HG02678 (cell line): ENCODE results near the gene KCND3.

Experiments
- ATAC-seq: cut with Tn5 transposase; IDR thresholded peaks from one replicate; pipeline ENCODE4 v1.9.1; 2021; ENCODE audit warnings: mild to moderate bottlenecking, moderate library complexity; ENCODE audit not compliant: unreplicated experiment

Gene KCND3

DNA sequence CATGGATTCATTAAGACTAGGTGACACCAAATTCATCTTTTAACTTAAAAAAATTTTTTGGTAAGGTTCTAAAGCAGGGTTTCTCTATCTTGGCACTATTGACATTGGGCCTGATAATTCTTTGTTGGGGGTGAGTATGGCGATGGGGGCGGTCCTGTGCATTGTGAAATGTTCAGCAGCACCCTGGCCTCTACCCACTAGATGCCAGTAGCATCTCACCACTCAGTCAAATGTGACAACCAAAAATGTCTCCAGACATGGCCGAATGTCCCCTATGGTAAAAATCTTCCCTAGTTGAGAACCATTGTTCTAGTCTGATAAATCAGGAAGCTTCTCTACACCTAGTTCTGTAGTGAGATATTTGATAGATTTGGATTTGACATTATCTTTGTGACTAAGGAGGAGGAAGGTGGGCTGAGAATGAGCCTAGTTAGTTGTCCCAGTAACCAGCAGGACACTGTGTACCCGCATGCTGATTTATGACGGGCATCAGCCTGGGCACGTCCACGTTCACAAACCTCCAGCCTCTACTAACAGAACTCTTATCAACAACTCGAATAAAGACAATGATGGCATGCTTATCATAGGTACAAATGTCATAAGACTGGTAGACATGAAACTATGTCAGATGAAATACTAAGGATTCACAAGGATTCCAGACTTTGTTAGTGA is 104.6 kb downstream of the KCND3 start:
- no peak for ATAC-seq

DNA sequence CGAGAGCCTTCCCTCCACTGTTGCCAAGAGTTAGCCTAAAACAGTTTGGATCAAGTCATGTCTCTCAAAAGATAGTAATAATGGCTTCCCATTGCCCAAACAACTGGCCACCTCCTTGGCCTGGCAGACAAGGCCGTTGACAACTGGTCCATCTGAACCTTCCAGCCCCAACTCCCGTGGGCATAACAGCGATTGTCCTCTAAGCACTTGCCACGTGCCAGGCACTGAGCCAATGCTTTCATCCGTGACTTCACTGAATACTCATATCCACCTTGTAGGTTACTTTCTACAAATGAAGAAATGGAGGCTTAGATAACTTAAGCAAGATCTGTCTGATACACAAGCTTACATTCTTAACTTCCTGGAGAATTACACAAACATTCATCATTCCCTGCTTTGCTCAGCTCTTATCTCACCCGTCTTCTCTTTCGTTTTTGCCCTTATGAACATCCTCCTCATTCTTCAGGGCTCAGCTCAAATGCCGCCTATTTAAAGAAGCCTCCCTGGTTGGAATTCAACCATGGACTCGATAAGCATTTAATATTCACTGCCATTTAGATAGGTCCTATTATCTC is 106.4 kb downstream of the KCND3 start:
- no peak for ATAC-seq

DNA sequence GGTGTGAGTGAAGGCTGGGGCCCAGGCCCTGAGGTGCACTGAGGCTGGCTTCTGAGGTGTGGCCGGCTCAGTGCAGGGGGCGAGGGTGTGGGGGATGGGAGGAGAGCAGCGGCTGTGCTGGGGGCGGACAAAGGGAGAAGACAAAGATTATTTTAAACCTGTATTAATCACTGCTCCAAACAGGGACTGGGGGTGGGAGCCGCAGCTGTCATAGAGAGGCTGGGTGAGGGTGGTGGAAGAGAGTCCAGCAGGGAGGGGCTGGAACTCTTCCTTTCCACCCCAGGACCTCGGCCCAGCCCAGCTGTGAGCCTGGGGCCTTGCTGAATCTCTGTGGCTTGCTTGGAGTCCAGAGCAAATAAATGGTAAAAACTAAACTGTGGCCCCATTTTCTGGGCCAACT is 106.9 kb downstream of the KCND3 start:
- no peak for ATAC-seq

DNA sequence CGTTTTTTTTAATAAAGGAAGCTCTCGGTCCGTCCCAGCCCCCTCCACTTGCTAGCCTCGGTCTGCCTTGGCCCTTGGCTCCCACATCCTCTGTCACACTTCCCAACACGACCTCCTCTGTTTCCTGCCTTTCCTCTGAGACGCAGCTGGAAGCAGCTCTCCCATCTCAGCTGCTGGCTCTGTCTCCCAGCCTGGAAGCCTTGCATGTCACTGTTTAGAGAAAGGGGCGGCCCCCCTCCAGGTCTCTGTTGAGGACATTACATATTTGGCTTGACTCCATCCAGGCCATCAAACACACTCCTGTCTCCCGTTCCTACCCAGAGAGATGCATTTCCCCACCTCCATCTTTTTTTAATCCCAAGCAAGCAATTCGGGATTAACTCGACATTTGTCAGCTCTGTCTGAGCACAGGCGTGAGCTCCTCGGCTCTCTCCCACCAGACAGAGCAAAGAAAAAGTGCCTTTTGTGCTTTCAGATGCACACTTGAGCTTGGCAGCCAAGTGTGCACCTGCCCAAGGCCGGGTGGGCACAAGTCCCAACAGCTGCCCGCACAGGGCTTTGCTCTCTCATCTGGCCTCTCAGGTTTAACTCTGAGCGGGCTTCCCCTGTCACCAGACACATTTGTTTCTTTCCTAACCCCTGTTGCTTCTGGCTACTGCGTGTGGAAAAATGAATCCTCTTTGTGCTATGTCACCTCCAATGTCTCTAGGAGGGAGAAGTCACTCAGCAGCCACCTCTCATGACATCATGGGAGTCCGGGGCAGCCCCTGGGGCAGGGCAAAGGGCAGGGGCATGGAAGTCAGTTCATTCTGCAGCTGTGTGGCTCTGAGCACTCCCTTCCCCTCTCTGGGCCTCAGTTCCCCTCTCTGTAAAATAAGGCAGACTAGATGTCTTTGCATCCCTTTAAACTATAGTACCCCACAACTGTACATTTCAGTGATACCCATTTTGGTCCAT is 108.3 kb downstream of the KCND3 start:
- no peak for ATAC-seq

DNA sequence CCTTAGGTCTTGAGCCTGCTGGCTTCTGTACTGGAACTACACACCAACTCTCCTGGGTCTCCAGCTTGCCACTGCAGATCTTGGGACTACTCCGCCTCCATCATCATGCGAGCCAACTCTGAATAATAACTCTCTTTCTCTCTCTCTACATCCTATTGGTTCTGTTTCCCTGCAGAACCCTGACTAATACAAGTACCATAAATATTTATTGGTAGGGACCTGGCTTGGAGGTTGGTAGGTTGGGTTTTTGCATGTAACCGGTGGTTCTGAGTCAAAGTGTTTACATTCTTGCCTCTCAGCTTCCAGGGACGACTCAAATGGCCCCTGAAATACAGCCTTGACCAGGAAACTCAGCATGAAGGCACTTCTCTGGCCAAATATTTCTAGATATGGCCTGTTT is 110.4 kb downstream of the KCND3 start:
- no peak for ATAC-seq

DNA sequence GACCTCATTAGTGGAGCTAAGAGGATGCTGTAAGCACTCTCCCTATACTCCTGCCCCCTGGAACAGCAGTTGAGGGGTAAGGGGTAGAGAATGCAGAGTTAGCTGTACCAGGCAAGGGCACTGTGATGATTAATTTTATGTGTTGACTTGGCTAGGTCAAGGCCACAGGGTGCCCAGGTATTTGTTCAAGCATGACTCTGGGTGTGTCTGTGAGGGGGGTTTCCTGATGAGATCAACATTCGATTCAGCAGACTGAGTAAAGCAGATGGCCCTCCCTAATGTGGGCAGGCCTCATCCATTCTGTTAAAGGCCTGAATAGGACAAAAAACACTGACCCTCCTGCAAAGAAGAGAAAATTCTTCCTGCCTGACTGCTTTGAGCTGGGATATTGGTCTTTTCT is 110.8 kb downstream of the KCND3 start:
- no peak for ATAC-seq

DNA sequence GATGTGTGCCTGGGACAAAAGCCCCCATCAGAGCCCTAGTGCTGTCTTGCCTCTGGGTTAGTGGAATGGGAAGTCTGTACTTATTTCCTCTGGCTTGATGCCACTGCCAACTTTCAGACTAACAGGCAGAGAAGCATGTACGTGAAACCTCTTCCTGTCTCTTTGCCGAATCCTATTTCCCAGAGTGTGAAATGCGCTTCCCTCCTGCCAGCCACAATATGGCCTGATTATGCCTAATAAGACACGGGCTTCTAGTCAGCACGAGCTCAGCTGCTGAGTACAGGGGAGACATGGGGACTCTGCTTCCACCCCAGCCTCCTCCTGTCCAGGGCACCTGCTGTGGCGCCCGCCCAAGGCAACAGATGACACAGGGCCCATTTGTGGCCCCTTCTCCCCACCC is 111.4 kb downstream of the KCND3 start:
- ATAC-seq: no peak

DNA sequence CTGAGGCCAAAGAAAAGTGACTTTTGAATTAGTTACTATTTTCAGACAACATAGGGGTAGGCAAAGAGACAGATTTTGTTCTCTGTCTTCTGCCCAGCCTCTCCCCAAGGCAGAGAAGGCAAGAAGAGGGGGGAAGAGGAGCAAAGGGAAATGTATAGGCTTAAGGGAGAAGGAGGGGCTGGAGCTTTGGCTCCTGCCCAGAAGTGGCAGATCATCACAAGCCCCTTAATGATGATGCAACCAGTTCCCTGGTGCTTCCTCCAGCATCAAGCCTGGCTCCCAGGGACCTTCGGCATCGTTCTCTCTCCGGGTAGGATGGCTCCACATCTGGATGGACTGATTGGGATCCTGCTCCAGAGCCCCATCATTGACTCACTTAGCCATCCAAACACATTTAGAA is 112.8 kb downstream of the KCND3 start:
- ATAC-seq: no peak

DNA sequence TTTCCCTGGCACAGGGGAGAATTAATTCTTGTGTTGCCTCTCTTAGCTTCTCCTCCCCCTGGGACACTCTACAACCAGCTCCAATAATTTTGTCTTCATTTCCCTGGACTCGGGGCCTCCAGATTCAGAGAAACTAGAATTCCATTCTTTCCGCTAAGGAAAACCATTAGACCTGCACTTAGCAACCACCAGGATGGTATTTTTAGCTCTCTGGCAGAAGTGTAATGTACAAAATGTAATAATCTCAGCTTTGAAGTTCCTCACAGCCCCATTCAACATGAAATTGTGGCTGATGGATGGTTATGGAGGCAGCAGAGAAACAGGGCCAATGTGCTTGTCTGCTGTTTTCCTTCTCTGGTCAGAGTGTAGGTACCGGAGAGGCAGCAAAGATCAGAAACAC is 113.8 kb downstream of the KCND3 start:
- no peak for ATAC-seq

DNA sequence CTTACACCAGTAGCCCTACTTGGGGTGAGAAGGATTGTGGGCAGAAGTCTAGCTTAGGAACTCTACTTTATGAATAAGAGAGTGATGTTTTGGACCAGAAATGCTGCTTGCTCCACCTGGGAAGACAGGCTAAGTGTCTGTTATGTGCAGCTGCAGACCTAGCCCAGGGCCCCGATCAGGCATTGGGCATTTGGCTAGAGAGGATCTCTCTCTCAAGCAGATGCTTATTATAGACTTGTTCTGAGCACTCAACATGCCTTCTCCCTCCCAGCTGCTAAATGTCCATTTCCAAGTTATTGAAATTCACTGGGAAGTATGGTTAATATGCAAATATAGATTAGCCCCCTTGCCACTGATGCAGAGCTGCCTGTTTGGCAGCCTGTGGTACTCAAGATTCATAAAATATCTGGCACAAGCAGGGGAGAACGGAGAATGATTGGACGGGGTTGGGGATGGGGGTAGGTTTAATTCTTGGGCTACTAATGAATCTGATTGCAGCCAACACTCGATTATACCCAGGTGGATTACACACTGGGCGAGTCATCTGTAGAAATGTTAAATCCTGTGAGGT is 115.9 kb downstream of the KCND3 start:
- no peak for ATAC-seq

DNA sequence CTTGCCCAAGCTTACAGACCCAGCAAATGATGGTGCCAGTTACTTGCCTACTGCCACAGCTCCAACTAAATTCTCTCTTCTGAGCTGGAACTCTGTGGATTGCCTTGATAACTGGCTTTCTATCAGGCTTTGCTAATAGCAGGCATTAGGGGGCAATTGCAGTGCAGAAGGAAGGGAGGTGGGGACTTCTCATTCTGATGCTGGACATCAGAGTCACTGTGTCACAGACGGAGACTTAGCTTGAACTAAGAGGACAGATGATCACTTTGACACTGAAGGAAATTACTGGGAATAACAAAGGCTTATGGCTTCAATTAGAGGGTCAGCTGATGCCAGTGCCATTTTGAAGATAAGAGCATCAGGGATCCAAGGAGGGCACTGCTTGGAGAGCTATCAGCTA is 119.3 kb downstream of the KCND3 start:
- ATAC-seq: no peak

DNA sequence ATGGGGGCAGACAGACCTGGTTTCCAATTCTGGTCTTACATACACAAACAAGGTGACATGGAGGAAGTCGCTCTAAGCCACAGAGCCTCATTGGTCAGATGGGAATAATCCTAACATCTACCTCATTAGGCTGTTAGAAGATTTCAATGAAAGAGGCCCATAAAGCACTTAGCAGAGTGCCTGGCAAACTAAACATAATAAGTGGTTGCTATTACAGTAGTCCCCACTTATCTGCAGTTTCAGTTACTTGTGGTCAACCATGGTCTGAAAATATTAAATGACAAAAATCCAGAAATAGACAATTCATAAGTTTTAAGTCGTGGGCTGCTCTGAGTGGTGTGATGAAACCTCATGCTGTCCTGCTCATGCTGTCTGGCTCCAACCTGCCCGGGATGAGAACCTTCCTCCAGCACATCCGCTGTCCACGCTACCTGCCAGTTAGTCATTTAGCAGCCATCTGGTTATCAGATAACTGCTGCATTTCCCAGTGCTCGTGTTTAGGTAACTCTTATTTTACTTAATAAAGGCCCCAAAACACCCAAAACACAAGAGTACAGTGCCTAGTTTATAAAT is 121.5 kb downstream of the KCND3 start:
- no peak for ATAC-seq

DNA sequence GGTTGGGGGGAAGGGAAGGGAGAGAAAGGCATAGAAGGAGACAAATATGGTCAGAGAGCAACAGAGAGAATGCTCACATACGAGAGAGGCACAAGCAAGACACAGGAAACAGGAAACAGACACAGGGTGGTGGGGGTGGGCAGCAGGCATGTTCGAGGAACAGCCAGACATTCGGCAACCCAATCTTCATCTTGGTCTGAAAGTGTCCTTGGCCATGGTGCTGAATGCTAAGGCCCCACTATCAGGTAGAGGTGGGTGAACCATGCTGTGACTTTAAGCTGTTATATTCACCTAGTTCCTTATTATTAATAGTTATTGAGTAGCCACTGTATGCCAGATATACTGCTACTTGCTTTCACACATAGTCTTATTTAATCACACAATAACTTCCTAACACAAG is 124.6 kb downstream of the KCND3 start:
- ATAC-seq: no peak

DNA sequence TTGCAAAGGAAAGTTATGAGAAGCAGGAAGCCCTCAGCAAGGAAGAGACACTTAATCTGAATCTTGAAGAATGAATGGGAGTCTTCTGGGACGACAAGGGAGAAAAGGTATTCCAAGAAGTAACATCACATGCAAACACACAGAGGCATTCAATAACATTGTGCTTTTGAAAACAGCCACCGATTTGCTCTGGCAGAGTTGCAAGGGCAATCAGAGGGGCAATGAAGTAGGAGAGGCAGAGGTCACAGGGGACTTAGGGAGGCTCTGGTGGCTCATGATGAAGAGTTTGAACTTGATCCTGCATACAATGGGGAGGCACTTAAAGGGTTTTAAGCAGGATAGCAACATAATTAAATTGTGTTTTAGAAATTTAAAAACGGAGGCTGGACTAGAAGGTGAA is 126.1 kb downstream of the KCND3 start:
- ATAC-seq: no peak

DNA sequence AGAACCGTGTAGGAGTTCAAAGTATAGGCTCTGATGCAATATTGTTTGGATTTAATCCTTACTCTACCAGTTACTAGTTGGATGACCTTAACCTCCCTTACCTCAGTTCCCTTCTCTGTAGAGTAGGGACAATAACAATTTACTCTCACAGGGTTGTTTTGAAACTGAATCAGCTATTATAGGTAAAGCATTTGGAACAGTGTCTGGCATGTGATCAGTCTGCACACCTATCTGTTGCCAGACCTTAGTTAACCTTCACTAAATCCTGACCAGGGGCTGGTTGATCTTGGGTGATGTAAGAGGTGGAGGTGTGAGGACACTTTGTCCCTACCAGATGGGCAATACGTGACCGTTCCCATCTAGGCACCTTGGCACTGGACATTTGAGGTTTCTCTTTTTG is 126.9 kb downstream of the KCND3 start:
- no peak for ATAC-seq

DNA sequence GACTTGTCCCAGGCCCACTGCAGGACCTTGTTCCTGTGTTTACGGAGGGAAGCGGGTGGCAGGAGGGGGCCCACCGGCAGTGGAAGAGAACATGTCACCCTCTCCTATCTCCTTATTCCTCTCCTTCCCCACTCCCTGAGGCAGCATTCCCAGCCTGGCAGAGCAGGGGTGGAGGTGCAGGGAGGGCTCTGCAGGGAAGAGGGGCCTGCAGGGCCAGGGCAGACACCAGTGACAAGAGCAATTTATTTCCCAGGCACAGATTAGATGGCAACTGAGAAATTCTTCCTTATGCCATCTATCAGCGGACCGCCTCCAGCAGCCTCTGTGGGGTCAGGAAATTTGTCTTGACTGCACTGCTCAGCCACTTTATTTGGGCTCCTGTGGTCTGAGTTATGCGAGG is 127.9 kb downstream of the KCND3 start:
- no peak for ATAC-seq

DNA sequence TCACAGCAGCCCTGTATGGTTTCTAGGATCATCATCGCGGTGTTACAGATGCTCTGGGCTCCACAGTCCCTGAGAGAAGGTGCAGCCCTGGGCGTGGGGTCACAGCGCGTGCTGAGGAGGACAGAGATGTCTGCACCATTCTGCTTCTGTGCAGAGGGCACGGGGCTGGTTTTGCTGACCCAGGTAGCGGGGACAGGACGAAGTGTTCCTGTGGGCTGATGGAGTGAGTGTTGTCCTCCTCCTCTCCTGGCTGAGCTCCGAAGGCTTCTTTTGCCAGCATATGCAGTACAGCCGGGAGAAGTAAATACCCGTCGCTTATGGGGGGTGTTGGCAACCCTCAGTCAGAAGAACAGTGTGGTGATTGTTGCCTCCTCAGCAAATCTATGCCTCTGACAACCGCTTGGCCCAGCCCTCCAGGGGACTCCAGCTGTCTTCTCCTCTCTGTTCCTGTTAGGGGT is 132.2 kb downstream of the KCND3 start:
- no peak for ATAC-seq

DNA sequence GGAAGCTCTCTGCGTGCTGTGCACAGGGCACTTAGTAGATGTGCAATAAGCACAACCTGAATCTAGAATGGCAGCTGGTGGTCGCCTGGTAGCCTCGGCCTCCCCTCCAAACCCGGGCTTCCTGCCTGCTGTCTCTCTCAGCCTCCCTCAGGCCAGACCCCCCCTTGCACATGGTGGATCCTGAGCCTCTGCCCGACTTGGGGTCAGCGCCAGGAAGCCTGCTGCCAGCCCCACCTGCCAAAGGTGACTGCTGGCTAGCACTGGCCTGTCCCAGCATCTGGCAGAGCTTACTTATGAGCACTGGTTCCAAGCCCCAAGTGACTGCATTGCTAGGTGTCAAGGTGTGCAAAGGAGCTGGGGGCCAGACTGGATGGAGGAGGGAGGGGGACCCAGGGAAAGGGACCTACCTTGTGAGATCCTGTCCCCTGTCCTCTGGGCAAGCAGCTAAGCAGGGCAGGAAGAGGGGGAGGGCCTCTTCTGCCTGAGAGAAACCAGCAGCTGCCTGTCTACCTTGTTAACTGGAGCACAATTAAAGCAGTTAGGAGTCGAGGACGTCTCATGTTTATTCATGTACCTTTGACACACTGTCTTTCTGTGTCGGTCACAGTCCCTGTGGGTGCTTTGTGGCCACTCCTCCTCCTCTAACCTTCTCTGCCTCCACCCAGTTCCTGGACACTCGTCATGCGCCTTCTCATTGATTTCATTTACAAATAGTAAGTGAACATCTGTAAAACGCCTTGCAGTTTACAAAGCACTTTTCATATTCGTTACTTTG is 132.9 kb downstream of the KCND3 start:
- no peak for ATAC-seq

DNA sequence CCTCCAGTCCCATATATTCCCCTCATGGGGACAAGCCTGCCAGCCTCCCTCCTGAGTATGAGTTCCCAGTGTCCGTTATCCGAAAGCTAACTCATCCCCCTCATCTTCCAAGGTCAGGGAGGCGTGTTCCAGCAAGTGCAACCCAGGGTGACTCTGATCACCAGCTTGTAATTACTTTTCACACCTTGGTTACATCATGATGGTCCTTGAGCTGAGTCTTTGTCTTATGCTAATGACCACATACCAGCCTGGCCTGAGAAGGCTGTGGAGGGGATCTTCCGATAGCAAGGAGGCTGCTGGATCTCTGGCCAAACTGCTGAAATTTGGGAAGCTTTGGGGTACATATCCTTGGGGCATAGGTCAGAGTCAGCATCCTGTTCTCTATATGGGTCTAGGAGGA is 134.2 kb downstream of the KCND3 start:
- no peak for ATAC-seq

DNA sequence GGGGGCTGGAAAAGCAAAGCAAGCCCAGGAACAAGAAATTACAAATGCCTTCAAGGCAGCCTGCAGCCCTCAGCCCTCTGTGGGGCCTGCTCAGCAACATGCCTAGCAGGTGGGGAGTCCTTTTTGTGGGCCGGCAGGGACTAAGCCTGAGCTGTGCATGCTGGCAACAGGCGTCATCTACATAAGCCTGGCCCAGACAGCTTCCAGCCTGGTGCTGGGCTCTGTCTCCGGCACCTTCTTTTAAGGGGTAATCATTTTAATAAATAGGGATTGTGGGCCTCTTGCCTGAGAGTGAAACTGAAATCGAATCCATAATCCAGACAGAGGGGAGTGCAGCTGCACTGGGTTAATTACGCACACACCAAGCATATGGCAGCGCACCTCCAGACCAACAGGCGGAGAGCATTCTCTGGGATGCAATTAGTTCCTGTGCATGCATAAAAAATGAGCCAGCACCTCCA is 137.2 kb downstream of the KCND3 start:
- ATAC-seq: no peak
